B cell (primary cell): Measurements from ENCODE around the gene SLC24A3. TPM values are rescaled to one million over a fixed set of nuclear protein-coding genes. Genes with fewer than 3 reads are reported as not detected.

Experiments
- ATAC-seq: fragments of 200-7000 bp; cut with Tn5 transposase; one replicate; pipeline ENCODE4 v1.10.0; 2021; ENCODE audit warnings: low read depth, mild to moderate bottlenecking, moderate number of reproducible peaks, moderate library complexity
- CTCF ChIA-PET: fragments of 350-600 bp; sonication (Branson Sonifier 250); formaldehyde crosslinking; loops from one replicate; lab custom pipeline; 2021; ENCODE audit warnings: antibody characterized with exemption, inconsistent platforms; lab: Charles Lee
- POLR2A ChIA-PET: fragments of 350-600 bp; sonication (Branson Sonifier 250); formaldehyde crosslinking; loops from one replicate; lab custom pipeline; 2021; ENCODE audit warnings: antibody characterized with exemption; lab: Charles Lee
- DNase-seq: peaks from one replicate; pipeline ENCODE4 v3.0.0; 2013
- H2AFZ ChIP-seq: 2 replicates; pipeline ENCODE4 v1.6.1; 2012; ENCODE audit warnings: mild to moderate bottlenecking, low read depth, low read length; ENCODE audit not compliant: insufficient read depth, poor library complexity, severe bottlenecking
- H3K27ac ChIP-seq, 2 donors: 1 replicate in 1 of 2; 2 replicates in 1 of 2; pipeline ENCODE4 v1.5.1; 2012 to 2013; ENCODE audit warnings: low read length in 2 of 2, mild to moderate bottlenecking in 2 of 2, moderate library complexity in 1 of 2
- H3K27me3 ChIP-seq, 4 experiments: fragments of 200-600 bp in 1 of 4; sonication (generic) in 1 of 4; replicated peaks in 1 of 4; 1 replicate in 2 of 4; 2 replicates in 2 of 4; pipeline versions ENCODE4 v1.6.1 to v1.7.0; 2013 to 2016; ENCODE audit warnings: low read length in 3 of 4, mild to moderate bottlenecking in 2 of 4, mixed read lengths in 1 of 4, moderate library complexity in 1 of 4; ENCODE audit not compliant: insufficient read depth in 4 of 4, control insufficient read depth in 3 of 4; ENCODE audit errors: control extremely low read depth in 1 of 4
- H3K36me3 ChIP-seq, 2 experiments: replicated peaks in 1 of 2; 1 replicate in 1 of 2; 2 replicates in 1 of 2; pipeline versions ENCODE4 v1.6.1 to v1.7.1; 2013; ENCODE audit warnings: low read length in 1 of 2; ENCODE audit not compliant: insufficient read depth in 2 of 2, control insufficient read depth in 1 of 2; ENCODE audit errors: control extremely low read depth in 1 of 2, extremely low read depth in 1 of 2
- H3K4me1 ChIP-seq, 2 donors: fragments of 200-600 bp in 1 of 2; sonication (generic) in 1 of 2; 1 replicate in 1 of 2; 2 replicates in 1 of 2; pipeline versions ENCODE4 v1.5.1 to v1.6.1; 2013 to 2017; ENCODE audit warnings: low read length in 2 of 2; ENCODE audit not compliant: control insufficient read depth in 2 of 2, insufficient read depth in 2 of 2
- H3K4me2 ChIP-seq: replicated peaks from 2 replicates; pipeline ENCODE3; 2012; ENCODE audit warnings: mild to moderate bottlenecking, low read depth, low read length; ENCODE audit not compliant: poor library complexity, severe bottlenecking
- H3K4me3 ChIP-seq, 5 experiments: fragments of 200-600 bp in 1 of 5; sonication (generic) in 1 of 5; 1 replicate in 3 of 5; 2 replicates in 2 of 5; pipeline versions ENCODE4 v1.5.1 to v1.7.0; 2011 to 2016; ENCODE audit warnings: low read length in 4 of 5, mild to moderate bottlenecking in 4 of 5, low read depth in 2 of 5, control low read depth in 1 of 5, moderate library complexity in 1 of 5; ENCODE audit not compliant: insufficient read depth in 1 of 5; ENCODE audit errors: control extremely low read depth in 1 of 5, extremely low read depth in 1 of 5
- H3K79me2 ChIP-seq: fragments of 200-600 bp; sonication (generic); one replicate; pipeline ENCODE4 v1.6.0; 2016; ENCODE audit warnings: low read length; ENCODE audit not compliant: control insufficient read depth, insufficient read depth
- H3K9ac ChIP-seq: fragments of 200-600 bp; sonication (generic); 2 replicates; pipeline ENCODE4 v1.6.1; 2017; ENCODE audit warnings: mild to moderate bottlenecking, low read length, moderate library complexity
- H3K9me3 ChIP-seq, 3 donors: one replicate each; pipeline versions ENCODE4 v1.6.1 to v1.7.1; 2013; ENCODE audit warnings: low read length in 2 of 3; ENCODE audit not compliant: control insufficient read depth in 2 of 3, insufficient read depth in 1 of 3; ENCODE audit errors: control extremely low read depth in 1 of 3
- H4K20me1 ChIP-seq: 2 replicates; pipeline ENCODE4 v1.6.0; 2012; ENCODE audit warnings: mild to moderate bottlenecking, low read length; ENCODE audit not compliant: insufficient read depth, control insufficient read depth, poor library complexity, severe bottlenecking
- H3K27ac Mint-ChIP-seq: one replicate; pipeline ENCODE4 v1.8.0; 2021; ENCODE audit warnings: mixed read lengths
- H3K27me3 Mint-ChIP-seq: one replicate; pipeline ENCODE4 v1.8.0; 2021; ENCODE audit warnings: mixed read lengths
- H3K4me1 Mint-ChIP-seq: one replicate; pipeline ENCODE4 v1.8.0; 2021; ENCODE audit warnings: mixed read lengths
- H3K4me3 Mint-ChIP-seq: one replicate; pipeline ENCODE4 v1.8.0; 2021; ENCODE audit warnings: mixed read lengths
- H3K9me3 Mint-ChIP-seq: one replicate; pipeline ENCODE4 v1.8.0; 2022; ENCODE audit warnings: mixed read lengths; ENCODE audit not compliant: insufficient read depth
- CTCF ChIP-seq: fragments of 200-600 bp; IDR thresholded peaks from one replicate; pipeline ENCODE4 v1.8.0; 2022; ENCODE audit warnings: antibody characterized with exemption, mild to moderate bottlenecking
- EZH2 ChIP-seq: IDR thresholded peaks from 2 replicates; pipeline ENCODE4 v1.6.1; 2012; ENCODE audit warnings: borderline replicate concordance, low read depth, mild to moderate bottlenecking, moderate library complexity, low read length; ENCODE audit not compliant: insufficient read depth, poor library complexity, severe bottlenecking
- WGBS: methylation state at CpG from one replicate; pipeline ENCODE4 v1.1.5; 2013; ENCODE audit warnings: missing lambda C conversion rate; ENCODE audit not compliant: insufficient coverage; 5-methylcytosine and 5-hydroxymethylcytosine counted together
- intact Hi-C: fragments of 100-400 bp; cut with micrococcal nuclease; formaldehyde crosslinking; loops from one replicate; pipeline ENCODE4 v1.10.0; 2022
- polyA plus RNA-seq: library from polyadenylated mRNA; depleted of rRNA; stranded (reverse); fragments of >200 nt; gene quantifications from 2 replicates; pipeline ENCODE4 v1.2.3, GENCODE V29; 2012
- total RNA-seq, 2 donors: library from RNA; stranded (reverse); fragments of 120-200 nt in 1 of 2; gene quantifications; 1 replicate in 1 of 2; 2 replicates in 1 of 2; pipeline versions ENCODE4 v1.2.3 to v1.2.4, GENCODE V29; 2013 to 2022

SLC24A3 gene
- total and polyA plus RNA-seq, 2 donors (not counting 1 experiment from before 2014, with no cell fraction given), result not detected

DNA sequence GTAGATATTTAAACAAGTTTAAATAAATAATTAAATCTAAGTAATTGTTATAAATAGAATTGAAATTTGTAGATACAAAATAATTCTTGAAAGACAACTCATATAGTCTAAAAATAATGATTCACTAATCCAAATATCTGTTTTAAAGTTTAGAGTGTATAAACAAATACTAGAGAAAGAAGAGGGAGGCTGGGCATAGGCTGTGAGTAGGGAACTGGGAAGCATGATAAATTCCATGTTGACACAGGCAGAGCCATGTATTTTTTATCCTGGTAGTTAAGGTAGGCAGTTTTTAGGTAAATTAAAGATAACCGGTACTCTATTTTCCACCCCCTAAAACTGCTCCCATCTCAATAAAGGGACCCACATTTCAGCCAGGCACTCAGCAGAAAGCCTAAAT, 534.0 kb downstream of the SLC24A3 start:
- Mint-ChIP-seq H3K9me3 (peaks cover 2% of the 10 kb centered on the region), H3K4me3 (no peak overlapping the region), H3K4me1 (peaks cover 10% of the 10 kb centered on the region), H3K27me3 (peaks cover 26% of the 10 kb centered on the region), H3K27ac (no peak overlapping the region)
- no peaks in the 10 kb centered on the region for H3K36me3 ChIP-seq
- H3K9ac ChIP-seq, result no peak overlapping the region
- CTCF ChIA-PET, result no interaction called here
- H3K4me2 ChIP-seq, result no peak overlapping the region
- intact Hi-C loops, result no loop called here
- WGBS, result no CpG with 5 or more reads among the region's 1 CpG
- no peak overlapping the region for H3K4me3 ChIP-seq
- H3K79me2 ChIP-seq, result no peaks in the 10 kb centered on the region
- peaks cover 0 to 7% (median 6%) of the 10 kb centered on the region in 3 donors for H3K9me3 ChIP-seq
- H2AFZ ChIP-seq, result no peak overlapping the region
- no peak for ATAC-seq
- peaks cover 9% of the 10 kb centered on the region in 2 donors for H3K4me1 ChIP-seq
- H3K27me3 ChIP-seq, result peaks cover 0 to 12% (median 5%) of the 10 kb centered on the region in 4 experiments
- no peak overlapping the region for H3K27ac ChIP-seq
- POLR2A ChIA-PET, result no interaction called here
- TF ChIP-seq EZH2 (no peak), CTCF (no peak)
- DNase-seq, result no peak
- no peaks in the 10 kb centered on the region for H4K20me1 ChIP-seq

DNA sequence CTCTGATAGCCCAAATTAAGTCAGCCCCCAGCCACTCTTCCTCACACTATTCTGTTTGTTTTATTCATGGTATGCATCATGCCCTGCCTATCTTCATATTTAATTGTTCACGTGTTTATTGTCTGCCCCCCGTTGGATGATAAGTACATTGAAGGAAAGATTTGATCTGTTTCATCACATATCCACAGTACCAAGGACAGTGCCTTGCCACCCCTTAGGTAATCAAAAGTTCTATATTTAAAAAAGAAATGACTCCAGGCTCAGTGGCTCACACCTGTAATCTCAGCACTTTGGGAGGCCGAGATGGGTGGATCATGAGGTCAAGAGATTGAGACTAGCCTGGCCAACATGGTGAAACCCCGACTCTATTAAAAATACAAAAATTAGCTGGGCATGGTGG, 535.5 kb downstream of the SLC24A3 start:
- ChIA-PET CTCF (no interaction called here), POLR2A (no interaction called here)
- no peaks in the 10 kb centered on the region for H4K20me1 ChIP-seq
- peaks cover 15% of the 10 kb centered on the region for H3K27me3 Mint-ChIP-seq
- H3K4me2 ChIP-seq, result no peak overlapping the region
- intact Hi-C loops, result no loop called here
- no peak for DNase-seq
- TF ChIP-seq CTCF (no peak), EZH2 (no peak)
- peaks cover 0 to 9% (median 5%) of the 10 kb centered on the region in 4 experiments for H3K27me3 ChIP-seq
- H3K79me2 ChIP-seq, result no peaks in the 10 kb centered on the region
- no peaks in the 10 kb centered on the region for H3K36me3 ChIP-seq
- peaks cover 13% of the 10 kb centered on the region for H3K4me1 Mint-ChIP-seq
- no peak overlapping the region for H3K4me3 ChIP-seq
- WGBS, result 67% methylated on average over 1 of the region's 4 CpGs
- no peak overlapping the region for H3K9ac ChIP-seq
- H3K4me1 ChIP-seq, result peaks cover 9 to 10% of the 10 kb centered on the region in 2 donors
- peaks cover 0 to 7% (median 6%) of the 10 kb centered on the region in 3 donors for H3K9me3 ChIP-seq
- no peak for ATAC-seq
- H3K27ac Mint-ChIP-seq, result no peak overlapping the region
- no peak overlapping the region for H2AFZ ChIP-seq
- H3K27ac ChIP-seq, result no peak overlapping the region
- peaks cover 2% of the 10 kb centered on the region for H3K9me3 Mint-ChIP-seq
- H3K4me3 Mint-ChIP-seq, result no peak overlapping the region
